ENCODE data around the gene CCIN.
"Not testable (repeated sequence)": the region's sequence is repeated elsewhere in the genome, so short reads cannot be mapped to it uniquely, and the experiment has no call there.

The CCIN gene

GRCh38 chr9:36161187-36161586 lies 8.0 kb upstream of the CCIN start:
- no peak for DNase-seq

GRCh38 chr9:36162211-36162738 lies 6.9 kb upstream of the CCIN start:
- no peak for DNase-seq

GRCh38 chr9:36163049-36163785 lies 6.0 kb upstream of the CCIN start:
- DNase-seq = no peak

- DNase-seq = no peak
Observed at GRCh38 chr9:36163786-36164170, 5.4 kb upstream of the CCIN start.

- no peak for DNase-seq
Observed at GRCh38 chr9:36164372-36164771, 4.8 kb upstream of the CCIN start.

- no peak for DNase-seq
Observed at GRCh38 chr9:36164989-36165388, 4.2 kb upstream of the CCIN start.

GRCh38 chr9:36165826-36166167 lies 3.4 kb upstream of the CCIN start:
- DNase-seq = no peak

- peak; percentile 68 for DNase-seq
Observed at GRCh38 chr9:36166168-36166927, 2.8 kb upstream of the CCIN start.

- DNase-seq = no peak
Observed at GRCh38 chr9:36169708-36170107, 520 bp downstream of the CCIN start.

GRCh38 chr9:36170531-36170930 lies 1.3 kb downstream of the CCIN start:
- no peak for DNase-seq

GRCh38 chr9:36173861-36174260 lies 4.7 kb downstream of the CCIN start:
- no peak for DNase-seq

GRCh38 chr9:36174271-36174670 lies 5.1 kb downstream of the CCIN start:
- no peak for DNase-seq

GRCh38 chr9:36174731-36175130 lies 5.5 kb downstream of the CCIN start:
- DNase-seq = no peak

- DNase-seq = not testable (repeated sequence)
Observed at GRCh38 chr9:36175209-36175608, 6.0 kb downstream of the CCIN start.

- not testable (repeated sequence) for DNase-seq
Observed at GRCh38 chr9:36176496-36176895, 7.3 kb downstream of the CCIN start.

- DNase-seq = no peak
Observed at GRCh38 chr9:36177571-36177970, 8.4 kb downstream of the CCIN start.

- not testable (repeated sequence) for DNase-seq
Observed at GRCh38 chr9:36180243-36180642, 11.1 kb downstream of the CCIN start.

GRCh38 chr9:36187414-36187813 lies 18.2 kb downstream of the CCIN start:
- DNase-seq = no peak

- no peak for DNase-seq
Observed at GRCh38 chr9:36188212-36188611, 19.0 kb downstream of the CCIN start.

GRCh38 chr9:36189976-36190375 lies 20.8 kb downstream of the CCIN start:
- DNase-seq = no peak

GRCh38 chr9:36190388-36191289 lies 21.5 kb downstream of the CCIN start, which contains the start of gene CLTA:
Gene CLTA (plus strand): TSS chr9:36190921. CDS start chr9:36191057, 136 bp downstream.
- DNase-seq = peak; percentile 97

- no peak for DNase-seq
Observed at GRCh38 chr9:36191290-36191645, 22.1 kb downstream of the CCIN start.

- no peak for DNase-seq
Observed at GRCh38 chr9:36191686-36192085, 22.5 kb downstream of the CCIN start.
